ENCODE data around the gene ADGRL4.

ADGRL4 gene

DNA sequence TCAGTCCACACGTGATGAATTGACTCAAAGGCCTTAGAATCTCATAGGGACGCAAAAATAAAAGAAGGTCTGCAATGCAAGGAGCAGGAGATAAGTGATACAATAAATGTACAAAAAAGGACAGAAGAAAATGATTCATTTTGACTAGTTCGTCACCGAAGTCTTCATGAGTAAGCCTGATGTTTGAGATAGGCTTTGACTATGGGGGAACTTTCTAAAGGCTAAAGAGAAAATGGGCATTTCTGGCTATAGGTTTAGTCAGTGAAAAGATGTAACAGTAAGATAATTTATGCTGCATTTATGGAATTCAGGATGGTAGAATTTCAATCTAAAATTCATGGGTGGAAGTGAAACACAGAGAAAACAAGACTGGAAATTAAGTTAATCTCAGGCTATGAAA is 163.0 kb downstream of the ADGRL4 start:
- no peak overlapping the region for H3K4me3 ChIP-seq
- H3K27ac ChIP-seq = no peak overlapping the region

DNA sequence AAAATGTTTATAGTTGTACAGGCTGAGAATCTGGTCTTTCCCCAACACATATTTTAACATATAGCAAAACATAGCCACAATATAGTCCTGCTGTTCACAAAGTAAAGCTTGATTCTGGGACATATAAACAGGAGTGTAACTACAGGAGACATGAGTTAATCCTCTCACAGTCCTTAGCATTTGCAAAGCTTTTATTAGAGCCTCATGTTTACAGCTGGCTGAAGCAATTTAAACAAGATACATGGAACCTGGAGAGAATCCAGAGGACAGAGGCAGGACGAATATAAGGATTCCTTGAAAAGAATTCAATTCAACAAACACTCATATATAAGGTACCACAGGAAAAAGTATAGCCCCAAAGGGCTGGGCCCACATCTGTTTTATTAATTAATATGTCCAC is 163.4 kb downstream of the ADGRL4 start:
- Histone ChIP-seq H3K27ac (no peak overlapping the region), H3K4me3 (no peak overlapping the region)

DNA sequence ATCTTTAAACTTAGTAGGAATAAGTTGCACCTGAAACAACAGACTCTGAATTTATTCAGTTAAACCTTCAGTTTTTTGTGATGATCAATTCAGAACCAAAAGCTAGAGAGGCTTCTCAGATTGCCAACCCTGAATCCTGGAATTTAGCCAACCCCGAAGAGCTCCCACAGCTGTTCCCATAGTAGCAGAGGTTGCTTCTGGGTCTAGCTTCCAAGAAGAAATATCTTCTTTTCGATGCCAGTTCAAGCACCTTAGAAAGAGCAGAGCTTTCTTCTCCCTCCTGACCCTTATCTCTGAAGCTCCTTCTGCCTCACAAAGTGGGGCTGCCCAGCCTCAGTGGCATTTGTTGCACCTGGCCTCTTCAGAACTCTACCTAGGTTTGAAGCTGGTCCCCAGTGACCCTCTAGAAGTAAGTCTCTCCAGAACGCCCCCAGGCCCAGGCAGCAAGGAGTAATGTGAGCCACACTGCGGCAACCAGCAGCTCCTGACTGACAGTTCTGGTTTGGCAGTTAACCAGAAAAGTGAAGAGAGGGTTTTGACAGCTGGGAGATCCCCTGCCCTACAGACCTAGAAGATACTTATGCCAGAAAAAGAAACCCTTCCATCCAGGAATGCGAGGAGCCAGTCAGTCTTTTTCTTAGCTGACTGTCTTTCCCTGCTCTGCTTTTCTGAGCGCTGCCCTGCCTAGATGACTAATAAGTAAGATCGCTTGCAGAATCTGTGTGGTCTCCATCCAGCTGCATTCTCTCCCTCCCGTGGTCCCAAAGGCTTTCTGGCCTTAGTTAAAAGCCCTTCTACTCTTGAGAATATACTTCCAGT is 165.9 kb downstream of the ADGRL4 start:
- H3K27ac ChIP-seq = no peak overlapping the region
- H3K4me3 ChIP-seq = no peak overlapping the region

Data from skin epidermis (tissue), 12 donors.